OCI-LY7 (cell line): Measurements from ENCODE around the gene SRBD1.

Experiments used
- EZH2phosphoT487 ChIP-seq: fragments of 200-600 bp; sonication (generic); IDR thresholded peaks from 2 replicates; pipeline ENCODE4 v1.6.1; 2018; ENCODE audit warnings: low read depth, borderline replicate concordance, mild to moderate bottlenecking, mixed run types, antibody characterized with exemption, low read length, moderate library complexity, mixed read lengths
- TF ChIP-seq, protein P1 (sequence below): fragments of 200-600 bp; sonication (generic); conservative IDR thresholded peaks from 2 replicates; pipeline ENCODE4 v1.5.1; 2014; ENCODE audit warnings: mild to moderate bottlenecking, antibody characterized with exemption, low read length, moderate library complexity, mixed read lengths

GRCh38 chr2:45344502-45344901, 266.6 kb downstream of the SRBD1 start:
- TF ChIP-seq, protein P1, sequence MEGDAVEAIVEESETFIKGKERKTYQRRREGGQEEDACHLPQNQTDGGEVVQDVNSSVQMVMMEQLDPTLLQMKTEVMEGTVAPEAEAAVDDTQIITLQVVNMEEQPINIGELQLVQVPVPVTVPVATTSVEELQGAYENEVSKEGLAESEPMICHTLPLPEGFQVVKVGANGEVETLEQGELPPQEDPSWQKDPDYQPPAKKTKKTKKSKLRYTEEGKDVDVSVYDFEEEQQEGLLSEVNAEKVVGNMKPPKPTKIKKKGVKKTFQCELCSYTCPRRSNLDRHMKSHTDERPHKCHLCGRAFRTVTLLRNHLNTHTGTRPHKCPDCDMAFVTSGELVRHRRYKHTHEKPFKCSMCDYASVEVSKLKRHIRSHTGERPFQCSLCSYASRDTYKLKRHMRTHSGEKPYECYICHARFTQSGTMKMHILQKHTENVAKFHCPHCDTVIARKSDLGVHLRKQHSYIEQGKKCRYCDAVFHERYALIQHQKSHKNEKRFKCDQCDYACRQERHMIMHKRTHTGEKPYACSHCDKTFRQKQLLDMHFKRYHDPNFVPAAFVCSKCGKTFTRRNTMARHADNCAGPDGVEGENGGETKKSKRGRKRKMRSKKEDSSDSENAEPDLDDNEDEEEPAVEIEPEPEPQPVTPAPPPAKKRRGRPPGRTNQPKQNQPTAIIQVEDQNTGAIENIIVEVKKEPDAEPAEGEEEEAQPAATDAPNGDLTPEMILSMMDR: no peak
- TF ChIP-seq EZH2phosphoT487: no peak
